CD14-positive monocyte (primary cell): ENCODE data around the gene GRM5. TPM values are rescaled to one million over a fixed set of nuclear protein-coding genes. Genes with fewer than 3 reads are reported as not detected.

Experiments
- DNase-seq, 3 donors: peaks; one replicate each; pipeline ENCODE4 v3.0.0-alpha.2; 2011 to 2022
- H2AFZ ChIP-seq: 2 replicates; pipeline ENCODE4 v1.6.0; 2012; ENCODE audit warnings: mild to moderate bottlenecking, low read depth, low read length, inconsistent platforms; ENCODE audit not compliant: insufficient read depth, poor library complexity, severe bottlenecking
- H3K27ac ChIP-seq, 2 donors: 1 replicate in 1 of 2; 2 replicates in 1 of 2; pipeline ENCODE4 v1.5.1; 2012 to 2013; ENCODE audit warnings: low read length in 2 of 2, control low read depth in 1 of 2, inconsistent platforms in 1 of 2, low read depth in 1 of 2, mild to moderate bottlenecking in 1 of 2
- H3K27me3 ChIP-seq, 2 donors: one replicate each; pipeline versions ENCODE4 v1.6.0 to v1.6.1; 2011 to 2013; ENCODE audit warnings: low read length in 2 of 2; ENCODE audit not compliant: control insufficient read depth in 2 of 2, insufficient read depth in 2 of 2
- H3K36me3 ChIP-seq, 2 donors: replicated peaks in 1 of 2; 1 replicate in 1 of 2; 2 replicates in 1 of 2; pipeline versions ENCODE4 v1.5.1 to v1.6.1; 2012 to 2013; ENCODE audit warnings: low read length in 2 of 2, control low read depth in 1 of 2, inconsistent platforms in 1 of 2, mild to moderate bottlenecking in 1 of 2; ENCODE audit not compliant: insufficient read depth in 2 of 2, control insufficient read depth in 1 of 2
- H3K4me1 ChIP-seq, 2 donors: 1 replicate in 1 of 2; 2 replicates in 1 of 2; pipeline versions ENCODE4 v1.5.1 to v1.6.1; 2012 to 2013; ENCODE audit warnings: low read length in 2 of 2, control low read depth in 1 of 2, inconsistent platforms in 1 of 2, mild to moderate bottlenecking in 1 of 2, moderate library complexity in 1 of 2; ENCODE audit not compliant: insufficient read depth in 2 of 2, control insufficient read depth in 1 of 2
- H3K4me2 ChIP-seq: replicated peaks from 2 replicates; pipeline ENCODE3; 2012; ENCODE audit warnings: low read length, moderate library complexity, mild to moderate bottlenecking; ENCODE audit not compliant: poor library complexity, severe bottlenecking; ENCODE audit errors: extremely low read depth
- H3K4me3 ChIP-seq, 3 experiments: fragments of 200-600 bp in 1 of 3; sonication (generic) in 1 of 3; replicated peaks in 1 of 3; 1 replicate in 2 of 3; 2 replicates in 1 of 3; pipeline ENCODE4 v1.5.1; 2011 to 2013; ENCODE audit warnings: low read length in 3 of 3, mild to moderate bottlenecking in 3 of 3, control low read depth in 2 of 3, low read depth in 2 of 3, inconsistent platforms in 1 of 3, moderate library complexity in 1 of 3
- H3K79me2 ChIP-seq: 2 replicates; pipeline ENCODE4 v1.6.0; 2012; ENCODE audit warnings: mild to moderate bottlenecking, control low read depth, inconsistent platforms, low read length, moderate library complexity; ENCODE audit not compliant: insufficient read depth
- H3K9ac ChIP-seq: 2 replicates; pipeline ENCODE4 v1.6.0; 2017; ENCODE audit warnings: low read length, mild to moderate bottlenecking; ENCODE audit not compliant: insufficient read depth, poor library complexity, severe bottlenecking
- H3K9me3 ChIP-seq, 2 donors: replicated peaks in 1 of 2; 1 replicate in 1 of 2; 2 replicates in 1 of 2; pipeline versions ENCODE4 v1.5.1 to v1.6.1; 2012 to 2013; ENCODE audit warnings: low read length in 2 of 2, control low read depth in 1 of 2; ENCODE audit not compliant: control insufficient read depth in 1 of 2, insufficient read depth in 1 of 2
- H4K20me1 ChIP-seq: 2 replicates; pipeline ENCODE4 v1.6.0; 2012; ENCODE audit warnings: mild to moderate bottlenecking, low read length, control low read depth, moderate library complexity; ENCODE audit not compliant: insufficient read depth
- H3K27ac Mint-ChIP-seq, 7 donors: one replicate each; pipeline ENCODE4 v1.8.0; 2020; ENCODE audit warnings: mild to moderate bottlenecking in 7 of 7, mixed read lengths in 7 of 7, moderate library complexity in 6 of 7, inconsistent platforms in 2 of 7
- H3K27me3 Mint-ChIP-seq, 3 donors: one replicate each; pipeline ENCODE4 v1.8.0; 2021 to 2022; ENCODE audit warnings: low read depth in 3 of 3, mild to moderate bottlenecking in 3 of 3, mixed read lengths in 3 of 3, moderate library complexity in 3 of 3, inconsistent platforms in 1 of 3
- H3K36me3 Mint-ChIP-seq, 2 donors: one replicate each; pipeline ENCODE4 v1.8.0; 2020; ENCODE audit warnings: mixed read lengths in 2 of 2, inconsistent platforms in 1 of 2, mild to moderate bottlenecking in 1 of 2
- H3K4me1 Mint-ChIP-seq: one replicate; pipeline ENCODE4 v1.8.0; 2020; ENCODE audit warnings: mild to moderate bottlenecking, mixed read lengths
- H3K4me3 Mint-ChIP-seq, 2 donors: one replicate each; pipeline ENCODE4 v1.8.0; 2020; ENCODE audit warnings: mild to moderate bottlenecking in 2 of 2, mixed read lengths in 2 of 2, moderate library complexity in 1 of 2
- H3K9me3 Mint-ChIP-seq, 7 donors: one replicate each; pipeline ENCODE4 v1.8.0; 2020 to 2022; ENCODE audit warnings: mixed read lengths in 7 of 7, mild to moderate bottlenecking in 6 of 7, moderate library complexity in 6 of 7, inconsistent platforms in 2 of 7
- WGBS: methylation state at CpG from one replicate; pipeline ENCODE4 v1.1.5; 2013; ENCODE audit warnings: missing lambda C conversion rate; ENCODE audit not compliant: insufficient coverage; 5-methylcytosine and 5-hydroxymethylcytosine counted together
- intact Hi-C, 2 donors: fragments of 100-400 bp; cut with micrococcal nuclease; formaldehyde crosslinking; loops; one replicate each; pipeline versions ENCODE4 v1.15.0 to v1.15.1; 2023
- polyA plus RNA-seq, 3 donors: library from polyadenylated mRNA; depleted of rRNA in 1 of 3; unstranded in 2 of 3; stranded (reverse) in 1 of 3; fragments of 300-500 nt in 2 of 3; fragments of >200 nt in 1 of 3; fragmentation: Illumina TruSeq in 2 of 3; gene quantifications; 1 replicate in 2 of 3; 2 replicates in 1 of 3; pipeline ENCODE4 v1.2.3, GENCODE V29; 2012 to 2021
- TF ChIP-seq, protein P1 (sequence below): fragments of 200-600 bp; IDR thresholded peaks from one replicate; pipeline ENCODE4 v1.8.0; 2022; ENCODE audit warnings: antibody characterized with exemption, mild to moderate bottlenecking

GRM5 gene
- polyA plus RNA-seq, 3 donors: not detected

- Histone ChIP-seq H2AFZ (no peak overlapping the region), H3K79me2 (no peaks in the 10 kb centered on the region), H3K27me3 (no peaks in the 10 kb centered on the region), H4K20me1 (no peaks in the 10 kb centered on the region), H3K4me2 (no peak overlapping the region), H3K4me3 (no peak overlapping the region), H3K27ac (no peak overlapping the region), H3K4me1 (no peaks in the 10 kb centered on the region), H3K9me3 (no peaks in the 10 kb centered on the region), H3K9ac (no peak overlapping the region), H3K36me3 (no peaks in the 10 kb centered on the region)
- Mint-ChIP-seq H3K27me3 (no peaks in the 10 kb centered on the region), H3K9me3 (no peaks in the 10 kb centered on the region), H3K4me3 (no peak overlapping the region), H3K36me3 (no peaks in the 10 kb centered on the region), H3K4me1 (no peaks in the 10 kb centered on the region), H3K27ac (no peak overlapping the region)
- DNase-seq: no peak
- TF ChIP-seq, protein P1, sequence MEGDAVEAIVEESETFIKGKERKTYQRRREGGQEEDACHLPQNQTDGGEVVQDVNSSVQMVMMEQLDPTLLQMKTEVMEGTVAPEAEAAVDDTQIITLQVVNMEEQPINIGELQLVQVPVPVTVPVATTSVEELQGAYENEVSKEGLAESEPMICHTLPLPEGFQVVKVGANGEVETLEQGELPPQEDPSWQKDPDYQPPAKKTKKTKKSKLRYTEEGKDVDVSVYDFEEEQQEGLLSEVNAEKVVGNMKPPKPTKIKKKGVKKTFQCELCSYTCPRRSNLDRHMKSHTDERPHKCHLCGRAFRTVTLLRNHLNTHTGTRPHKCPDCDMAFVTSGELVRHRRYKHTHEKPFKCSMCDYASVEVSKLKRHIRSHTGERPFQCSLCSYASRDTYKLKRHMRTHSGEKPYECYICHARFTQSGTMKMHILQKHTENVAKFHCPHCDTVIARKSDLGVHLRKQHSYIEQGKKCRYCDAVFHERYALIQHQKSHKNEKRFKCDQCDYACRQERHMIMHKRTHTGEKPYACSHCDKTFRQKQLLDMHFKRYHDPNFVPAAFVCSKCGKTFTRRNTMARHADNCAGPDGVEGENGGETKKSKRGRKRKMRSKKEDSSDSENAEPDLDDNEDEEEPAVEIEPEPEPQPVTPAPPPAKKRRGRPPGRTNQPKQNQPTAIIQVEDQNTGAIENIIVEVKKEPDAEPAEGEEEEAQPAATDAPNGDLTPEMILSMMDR: no peak
- intact Hi-C loops: no loop called here
- 100% methylated on average over 1 of the region's 4 CpGs for WGBS
Observed at GRCh38 chr11:88583251-88583650, 482.5 kb downstream of the GRM5 start.

GRCh38 chr11:88579466-88579865, 486.3 kb downstream of the GRM5 start:
- no peak overlapping the region for H3K4me3 Mint-ChIP-seq
- no peaks in the 10 kb centered on the region for H3K9me3 Mint-ChIP-seq
- no peak for DNase-seq
- 64% methylated on average over 1 of the region's 1 CpG for WGBS
- Histone ChIP-seq H3K79me2 (no peaks in the 10 kb centered on the region), H3K9ac (no peak overlapping the region), H4K20me1 (no peaks in the 10 kb centered on the region), H3K36me3 (no peaks in the 10 kb centered on the region), H3K27me3 (no peaks in the 10 kb centered on the region), H3K27ac (no peak overlapping the region), H3K9me3 (no peaks in the 10 kb centered on the region), H3K4me1 (no peaks in the 10 kb centered on the region), H2AFZ (no peak overlapping the region), H3K4me2 (no peak overlapping the region), H3K4me3 (no peak overlapping the region)
- no peak overlapping the region for H3K27ac Mint-ChIP-seq
- no peaks in the 10 kb centered on the region for H3K36me3 Mint-ChIP-seq
- intact Hi-C loops: no loop called here
- H3K27me3 Mint-ChIP-seq: peaks cover 0 to 2% (median 0%) of the 10 kb centered on the region in 3 donors
- TF ChIP-seq, protein P1: no peak
- no peaks in the 10 kb centered on the region for H3K4me1 Mint-ChIP-seq
